HG02763 (cell line): ENCODE data around the gene ITFG2.
"Not testable (repeated sequence)": the region's sequence is repeated elsewhere in the genome, so short reads cannot be mapped to it uniquely, and the experiment has no call there.

Experiments
- ATAC-seq: cut with Tn5 transposase; IDR thresholded peaks from one replicate; pipeline ENCODE4 v1.9.1; 2021; ENCODE audit warnings: mild to moderate bottlenecking, moderate library complexity; ENCODE audit not compliant: unreplicated experiment

Gene ITFG2

GRCh38 chr12:2858944-2859421, 46.5 kb downstream of the ITFG2 start:
- ATAC-seq: no peak

GRCh38 chr12:2860170-2860569, 47.7 kb downstream of the ITFG2 start:
- no peak for ATAC-seq

GRCh38 chr12:2862876-2863275, 50.4 kb downstream of the ITFG2 start:
- ATAC-seq: no peak

- ATAC-seq: not testable (repeated sequence)
Observed at GRCh38 chr12:2863402-2863801, 50.9 kb downstream of the ITFG2 start.

- ATAC-seq: no peak
Observed at GRCh38 chr12:2864198-2864597, 51.7 kb downstream of the ITFG2 start.

- ATAC-seq: not testable (repeated sequence)
Observed at GRCh38 chr12:2868986-2869632, 56.6 kb downstream of the ITFG2 start.
